SH-SY5Y (cell line): ENCODE data around the gene TMEM121B.

Experiments used
- GATA2 ChIP-seq: IDR thresholded peaks from 2 replicates; pipeline ENCODE4 v1.6.1; 2011; ENCODE audit warnings: mild to moderate bottlenecking, low read depth, low read length
- GATA3 ChIP-seq: IDR thresholded peaks from 2 replicates; pipeline ENCODE4 v1.6.1; 2011; ENCODE audit warnings: low read depth, mild to moderate bottlenecking, low read length, moderate library complexity

GRCh38 chr22:17097701-17098100 lies 23.5 kb downstream of the TMEM121B start:
- TF ChIP-seq GATA2: no peak
- no peak for TF ChIP-seq GATA3
